Lower lobe of right lung (tissue), 2 donors: ENCODE measurements around the gene FAM170B. TPM values are rescaled to one million over a fixed set of nuclear protein-coding genes. Genes with fewer than 3 reads are reported as not detected.
A peak's percentile ranks its signal among the peaks of the same experiment; 100 is the strongest.

ENCODE experiments used
- ATAC-seq, 2 donors: fragments of 200-7000 bp; cut with Tn5 transposase; one replicate each; pipeline ENCODE4 v1.9.1; 2020 to 2022; ENCODE audit warnings: mild to moderate bottlenecking in 2 of 2, moderate library complexity in 2 of 2
- DNase-seq: peaks from one replicate; pipeline ENCODE4 v3.0.0-alpha.2; 2020
- H3K27ac ChIP-seq: fragments of 200-600 bp; one replicate; pipeline ENCODE4 v1.8.0; 2022
- H3K27me3 ChIP-seq: fragments of 200-600 bp; one replicate; pipeline ENCODE4 v1.8.0; 2022; ENCODE audit warnings: low read depth
- H3K36me3 ChIP-seq: fragments of 200-600 bp; one replicate; pipeline ENCODE4 v1.8.0; 2022; ENCODE audit warnings: mild to moderate bottlenecking
- H3K4me1 ChIP-seq: fragments of 200-600 bp; one replicate; pipeline ENCODE4 v1.8.0; 2022
- H3K4me3 ChIP-seq: fragments of 200-600 bp; one replicate; pipeline ENCODE4 v1.8.0; 2022; ENCODE audit warnings: mild to moderate bottlenecking
- H3K9me3 ChIP-seq: fragments of 200-600 bp; one replicate; pipeline ENCODE4 v1.8.0; 2022
- CTCF ChIP-seq: fragments of 200-600 bp; IDR thresholded peaks from one replicate; pipeline ENCODE4 v1.8.0; 2022; ENCODE audit warnings: antibody characterized with exemption, mild to moderate bottlenecking
- intact Hi-C: fragments of 100-400 bp; cut with DNase I; formaldehyde crosslinking; loops from one replicate; pipeline ENCODE4 v1.11.0; 2022
- total RNA-seq: library from RNA; stranded (reverse); fragmentation: NEBNext Ultra II Directional; extraction: Animal tissue kit (Norgen Biotek cat#: 25700); gene quantifications from one replicate; pipeline ENCODE4 v1.2.1, GENCODE V29; 2021
- donor health status: DM: no; HTN: yes; CAD: no; lungs with severe emphysema.

Gene FAM170B
- total RNA-seq, 1 donor from 2014 or later: not detected

DNA sequence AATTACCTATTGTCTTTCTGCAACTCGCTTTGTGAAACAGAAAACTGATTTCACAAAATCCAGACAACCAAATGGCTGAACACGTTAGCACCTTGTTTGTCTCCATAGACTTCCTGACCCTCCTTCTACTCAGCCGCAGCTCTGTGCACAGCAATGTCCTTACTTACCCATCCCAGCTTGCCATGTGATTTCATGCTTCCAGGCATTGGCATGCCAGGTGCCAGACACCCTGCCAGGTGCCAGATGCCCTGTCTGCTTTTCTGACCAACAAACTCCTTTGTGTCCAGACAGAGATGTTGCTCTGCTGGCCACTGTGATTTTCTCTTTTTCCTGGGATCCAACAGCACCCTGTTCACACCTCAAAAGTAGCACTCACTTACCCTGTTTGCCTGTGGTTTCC lies 16.1 kb upstream of the FAM170B start:
- Histone ChIP-seq H3K9me3 (peaks cover 8% of the 10 kb centered on the region), H3K27me3 (no peaks in the 10 kb centered on the region), H3K27ac (no peak overlapping the region), H3K4me1 (no peaks in the 10 kb centered on the region), H3K36me3 (no peaks in the 10 kb centered on the region), H3K4me3 (no peak overlapping the region)
- no peak for ATAC-seq
- DNase-seq: no peak
- intact Hi-C loops: no loop called here
- no peak for TF ChIP-seq CTCF

DNA sequence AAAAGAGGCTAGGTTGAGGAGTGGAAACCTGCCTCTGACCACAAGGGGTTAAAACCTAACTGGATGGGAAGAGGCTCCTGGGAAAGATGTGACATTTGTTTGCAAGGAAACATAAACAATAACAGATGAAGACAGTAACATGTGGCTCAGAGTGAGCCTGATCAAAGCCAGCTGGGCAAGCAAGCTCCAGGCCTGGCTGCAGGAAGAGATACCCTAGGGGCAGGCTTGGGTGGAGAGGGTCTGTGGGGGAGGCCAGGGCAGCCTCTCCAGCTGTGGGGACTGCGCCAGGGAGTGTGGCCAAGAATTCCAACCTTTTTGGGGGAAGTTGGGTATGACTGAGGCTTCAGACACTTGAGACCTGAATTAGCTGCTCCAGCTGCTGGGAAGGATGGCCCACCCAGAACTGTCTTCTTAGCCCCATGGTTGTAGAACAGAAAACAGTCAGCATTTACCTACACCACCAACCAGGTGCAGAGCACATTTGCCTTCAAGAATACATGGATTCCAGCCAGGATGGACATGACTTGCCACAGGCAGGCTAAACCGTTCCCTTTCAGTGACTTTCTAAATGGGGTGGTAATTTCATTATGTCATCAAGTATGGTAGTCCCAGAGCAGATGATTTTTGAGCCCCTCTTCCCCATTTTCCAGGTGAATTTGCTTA lies 10.4 kb upstream of the FAM170B start:
- peaks cover 11% of the 10 kb centered on the region for H3K4me1 ChIP-seq
- DNase-seq (no peak), ATAC-seq (peak in 1 of 2 donors; percentile 60)
- intact Hi-C loops: no loop called here
- no peaks in the 10 kb centered on the region for H3K36me3 ChIP-seq
- peaks cover 8% of the 10 kb centered on the region for H3K9me3 ChIP-seq
- no peak overlapping the region for H3K4me3 ChIP-seq
- no peak for TF ChIP-seq CTCF
- no peaks in the 10 kb centered on the region for H3K27me3 ChIP-seq
- H3K27ac ChIP-seq: no peak overlapping the region

DNA sequence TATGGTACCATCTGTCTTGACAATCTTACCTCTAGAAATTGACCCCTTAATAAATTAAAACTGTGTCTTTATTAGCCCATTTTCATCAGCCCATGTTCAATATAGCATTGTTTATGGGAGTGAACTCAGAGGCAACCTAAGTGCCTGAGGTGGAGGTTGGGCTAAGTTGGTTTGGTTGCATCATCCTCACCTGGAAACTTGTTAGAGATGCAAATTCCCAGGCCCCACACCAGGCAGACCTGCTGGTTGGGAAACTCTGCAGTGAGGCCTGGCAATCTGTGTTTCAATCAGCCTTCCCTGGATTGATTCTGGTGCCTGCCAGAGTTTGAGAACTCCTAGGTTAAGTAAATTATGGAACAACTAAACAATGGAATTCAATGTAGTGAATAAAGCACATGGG lies 9.4 kb upstream of the FAM170B start:
- no peak for TF ChIP-seq CTCF
- no peak overlapping the region for H3K27ac ChIP-seq
- DNase-seq (no peak), ATAC-seq (no peak)
- H3K4me1 ChIP-seq: peaks cover 11% of the 10 kb centered on the region
- H3K9me3 ChIP-seq: peaks cover 8% of the 10 kb centered on the region
- H3K4me3 ChIP-seq: no peak overlapping the region
- intact Hi-C loops: no loop called here
- no peaks in the 10 kb centered on the region for H3K36me3 ChIP-seq
- H3K27me3 ChIP-seq: no peaks in the 10 kb centered on the region

- intact Hi-C loops: no loop called here
- DNase-seq: no peak
- Histone ChIP-seq H3K4me3 (no peak overlapping the region), H3K4me1 (peaks cover 11% of the 10 kb centered on the region), H3K9me3 (no peaks in the 10 kb centered on the region), H3K36me3 (no peaks in the 10 kb centered on the region), H3K27me3 (no peaks in the 10 kb centered on the region), H3K27ac (no peak overlapping the region)
- ATAC-seq: no peak
- TF ChIP-seq CTCF: no peak
Measured at GRCh38 chr10:49141541-49142332, 7.9 kb upstream of the FAM170B start.

DNA sequence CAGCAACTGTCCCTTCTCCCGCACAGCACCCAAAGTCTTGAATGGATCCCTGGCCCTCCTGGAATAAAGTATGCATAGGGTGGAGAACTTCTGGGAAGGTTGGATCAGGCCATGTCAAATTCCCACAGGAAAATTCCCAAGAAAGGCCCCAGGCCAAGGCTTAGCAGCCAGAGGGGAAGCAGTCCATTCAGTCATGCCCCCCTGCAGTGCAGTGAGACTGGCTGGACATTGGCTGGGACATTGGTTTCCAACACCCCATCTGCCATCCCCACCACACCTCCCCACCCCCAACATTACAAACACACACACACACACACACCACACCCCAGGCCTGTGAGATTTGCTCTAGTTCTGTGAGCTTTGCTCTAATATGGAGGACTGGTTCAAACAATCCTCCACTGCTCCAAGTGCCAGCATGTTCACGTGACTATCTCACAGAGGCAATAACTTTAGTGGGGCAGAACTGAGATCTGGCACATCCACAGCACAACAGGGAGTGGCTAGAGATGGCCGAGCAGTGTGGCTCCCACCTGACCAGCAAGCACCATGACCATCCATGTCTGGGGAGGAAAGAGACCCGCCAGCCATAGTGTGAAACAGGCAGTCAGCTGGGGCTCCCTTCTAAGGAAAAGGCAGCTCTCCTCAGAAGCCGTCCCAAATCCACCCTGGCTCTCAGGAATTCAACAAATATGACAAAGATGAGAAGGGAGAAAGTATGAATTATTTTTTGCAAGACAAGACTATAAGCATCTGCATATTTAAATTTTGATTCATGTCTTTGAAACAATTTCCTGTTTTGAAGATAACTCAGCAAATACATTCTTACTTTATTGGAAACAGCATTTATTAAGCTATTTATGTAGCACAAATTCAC lies 6.7 kb upstream of the FAM170B start:
- no peak overlapping the region for H3K4me3 ChIP-seq
- no peaks in the 10 kb centered on the region for H3K9me3 ChIP-seq
- ATAC-seq: no peak
- intact Hi-C loops: no loop called here
- H3K36me3 ChIP-seq: no peaks in the 10 kb centered on the region
- no peak for DNase-seq
- TF ChIP-seq CTCF: no peak
- peaks cover 14% of the 10 kb centered on the region for H3K4me1 ChIP-seq
- H3K27me3 ChIP-seq: no peaks in the 10 kb centered on the region
- peak overlapping the region; percentile 65 for H3K27ac ChIP-seq
